Measurements from ENCODE around the gene BACH1. TPM values are rescaled to one million over a fixed set of nuclear protein-coding genes. Genes with fewer than 3 reads are reported as not detected.
A peak's percentile ranks its signal among the peaks of the same experiment; 100 is the strongest.

BACH1 gene
- total RNA-seq, 1 experiment from 2014 or later, result 48.7 TPM

- DNase-seq (ENCODE audit: low spot score) (no peak), ATAC-seq (no peak)
- Mint-ChIP-seq H3K36me3 (no peaks in the 10 kb centered on the region), H3K9me3 (no peaks in the 10 kb centered on the region), H3K27me3 (ENCODE audit: low read depth) (peaks cover 15% of the 10 kb centered on the region), H3K4me1 (peaks cover 59% of the 10 kb centered on the region), H3K4me3 (peak overlapping the region; percentile 92), H3K27ac (no peak overlapping the region; the same call in 1 of the 2 replicates)
- CTCF ChIA-PET, result interaction anchor here (0.8 kb wide), 1 partner anchor 47 kb away, joined by 3 read pairs; no protein-coding TSS in a partner anchor
- no peak for TF ChIP-seq CBFB (CRISPR knock-in tag; IDR thresholded peaks at IDR 0.05; ENCODE audit: low read depth)
- TF ChIP-seq CREM (CRISPR knock-in tag; IDR thresholded peaks at IDR 0.05), result no peak
- no peak for TF ChIP-seq USF2 (CRISPR knock-in tag; IDR thresholded peaks at IDR 0.05)
- no peak for TF ChIP-seq ZBTB43 (CRISPR knock-in tag; IDR thresholded peaks at IDR 0.05)
- no peak for TF ChIP-seq SMAD4 (CRISPR knock-in tag; IDR thresholded peaks at IDR 0.05)
- no peak for TF ChIP-seq TEAD4 (CRISPR knock-in tag; IDR thresholded peaks at IDR 0.05)
- POLR2A ChIA-PET, result no interaction called here
Observed at GRCh38 chr21:29300807-29301138, 2.1 kb downstream of the BACH1 start.

GRCh38 chr21:29301691-29302090 is 3.0 kb downstream of the BACH1 start:
- peaks cover 15% of the 10 kb centered on the region for H3K27me3 Mint-ChIP-seq (ENCODE audit: low read depth)
- H3K9me3 Mint-ChIP-seq, result no peaks in the 10 kb centered on the region
- H3K4me1 Mint-ChIP-seq, result peaks cover 67% of the 10 kb centered on the region
- peak overlapping the region; percentile 22; the same call in 1 of the 2 replicates for H3K4me3 Mint-ChIP-seq
- DNase-seq (ENCODE audit: low spot score), result no peak
- ATAC-seq, result no peak
- peak overlapping the region; percentile 66; the same call in 1 of the 2 replicates for H3K27ac Mint-ChIP-seq
- POLR2A ChIA-PET, result no interaction called here
- TF ChIP-seq ELF4 (CRISPR knock-in tag; IDR thresholded peaks at IDR 0.05; ENCODE audit: low read depth) (no peak), IRF2 (CRISPR knock-in tag; IDR thresholded peaks at IDR 0.05; ENCODE audit: borderline replicate concordance, low read depth) (no peak), NR1H2 (CRISPR knock-in tag; IDR thresholded peaks at IDR 0.05) (no peak), ZNF138 (CRISPR knock-in tag; conservative IDR thresholded peaks at IDR 0.05) (no peak), ETV6 (CRISPR knock-in tag; IDR thresholded peaks at IDR 0.05) (no peak), MXD4 (CRISPR knock-in tag; IDR thresholded peaks at IDR 0.05; ENCODE audit: borderline replicate concordance) (no peak), GRHL2 (CRISPR knock-in tag; IDR thresholded peaks at IDR 0.05; ENCODE audit: insufficient replicate concordance, severe bottlenecking) (no peak), ZBTB43 (CRISPR knock-in tag; IDR thresholded peaks at IDR 0.05) (no peak), JUN (CRISPR knock-in tag; IDR thresholded peaks at IDR 0.05) (no peak), TEAD1 (CRISPR knock-in tag; IDR thresholded peaks at IDR 0.05) (no peak), IRF1 (CRISPR knock-in tag; IDR thresholded peaks at IDR 0.05) (no peak), ARID4B (CRISPR knock-in tag; IDR thresholded peaks at IDR 0.05; ENCODE audit: borderline replicate concordance) (no peak), ZNF263 (CRISPR knock-in tag; IDR thresholded peaks at IDR 0.05; ENCODE audit: low read depth) (no peak), ZNF416 (CRISPR knock-in tag; IDR thresholded peaks at IDR 0.05) (no peak), ZNF396 (CRISPR knock-in tag; IDR thresholded peaks at IDR 0.05; ENCODE audit: borderline replicate concordance) (no peak), RORB (CRISPR knock-in tag; IDR thresholded peaks at IDR 0.05) (no peak), ZNF121 (CRISPR knock-in tag; IDR thresholded peaks at IDR 0.05) (no peak), ATF1 (CRISPR knock-in tag; IDR thresholded peaks at IDR 0.05) (no peak), FOXK1 (CRISPR knock-in tag; IDR thresholded peaks at IDR 0.05) (no peak)
- CTCF ChIA-PET, result interaction anchor here (1.4 kb wide), 1 partner anchor 75 kb away, joined by 4 read pairs; no protein-coding TSS in a partner anchor
- no peaks in the 10 kb centered on the region for H3K36me3 Mint-ChIP-seq

Measured in WTC11 (cell line).